DOHH2 (cell line): Measurements from ENCODE around the gene PRRT3.

Experiments
- EZH2phosphoT487 ChIP-seq: fragments of 200-600 bp; sonication (generic); IDR thresholded peaks from 2 replicates; pipeline ENCODE4 v1.6.1; 2017; ENCODE audit warnings: borderline replicate concordance, mild to moderate bottlenecking, antibody characterized with exemption, low read length, moderate library complexity, mixed read lengths
- TF ChIP-seq, protein P1 (sequence below): fragments of 200-600 bp; sonication (generic); IDR thresholded peaks from one replicate; pipeline ENCODE4 v1.5.1; 2014; ENCODE audit warnings: antibody characterized with exemption, mild to moderate bottlenecking, low read depth, low read length; ENCODE audit not compliant: poor library complexity, severe bottlenecking

DNA sequence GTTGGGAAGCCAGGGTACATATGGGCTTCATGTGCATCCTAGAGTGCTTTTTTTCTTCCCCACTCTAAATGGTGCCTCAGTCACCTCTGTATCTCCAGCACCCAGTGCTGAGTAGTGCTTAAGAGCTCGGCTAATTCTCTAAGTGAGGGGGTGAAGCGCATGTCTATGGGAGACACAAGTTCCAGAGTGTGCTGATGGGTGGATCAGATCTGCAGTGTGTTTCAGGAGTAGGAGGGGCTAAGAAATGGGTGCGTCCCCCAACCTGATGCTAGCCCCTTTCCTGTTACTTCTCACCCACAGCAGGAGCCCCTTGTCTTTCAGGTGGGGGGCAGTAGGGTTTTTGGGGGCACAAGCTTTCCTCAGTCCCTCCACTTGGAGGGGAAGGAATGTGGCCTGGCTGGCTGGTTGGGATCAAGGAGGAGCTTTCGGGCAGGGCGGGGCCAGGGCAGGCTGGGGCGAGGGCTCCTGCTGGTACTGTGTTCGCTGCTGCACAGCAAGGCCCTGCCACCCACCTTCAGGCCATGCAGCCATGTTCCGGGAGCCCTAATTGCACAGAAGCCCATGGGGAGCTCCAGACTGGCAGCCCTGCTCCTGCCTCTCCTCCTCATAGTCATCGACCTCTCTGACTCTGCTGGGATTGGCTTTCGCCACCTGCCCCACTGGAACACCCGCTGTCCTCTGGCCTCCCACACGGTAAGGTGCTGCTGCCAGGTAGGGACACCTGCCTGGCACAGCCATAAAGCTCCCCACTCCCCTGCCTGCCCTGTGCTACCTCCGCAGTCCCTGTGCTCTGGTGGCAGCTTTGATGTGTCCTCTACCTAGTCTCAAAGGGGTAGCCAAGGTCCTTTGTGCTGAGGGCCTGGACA is 49.6 kb downstream of the PRRT3 start, which contains the start of gene IL17RE:
- TF ChIP-seq, protein P1, sequence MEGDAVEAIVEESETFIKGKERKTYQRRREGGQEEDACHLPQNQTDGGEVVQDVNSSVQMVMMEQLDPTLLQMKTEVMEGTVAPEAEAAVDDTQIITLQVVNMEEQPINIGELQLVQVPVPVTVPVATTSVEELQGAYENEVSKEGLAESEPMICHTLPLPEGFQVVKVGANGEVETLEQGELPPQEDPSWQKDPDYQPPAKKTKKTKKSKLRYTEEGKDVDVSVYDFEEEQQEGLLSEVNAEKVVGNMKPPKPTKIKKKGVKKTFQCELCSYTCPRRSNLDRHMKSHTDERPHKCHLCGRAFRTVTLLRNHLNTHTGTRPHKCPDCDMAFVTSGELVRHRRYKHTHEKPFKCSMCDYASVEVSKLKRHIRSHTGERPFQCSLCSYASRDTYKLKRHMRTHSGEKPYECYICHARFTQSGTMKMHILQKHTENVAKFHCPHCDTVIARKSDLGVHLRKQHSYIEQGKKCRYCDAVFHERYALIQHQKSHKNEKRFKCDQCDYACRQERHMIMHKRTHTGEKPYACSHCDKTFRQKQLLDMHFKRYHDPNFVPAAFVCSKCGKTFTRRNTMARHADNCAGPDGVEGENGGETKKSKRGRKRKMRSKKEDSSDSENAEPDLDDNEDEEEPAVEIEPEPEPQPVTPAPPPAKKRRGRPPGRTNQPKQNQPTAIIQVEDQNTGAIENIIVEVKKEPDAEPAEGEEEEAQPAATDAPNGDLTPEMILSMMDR, result no peak
- no peak for TF ChIP-seq EZH2phosphoT487
